NB4 (cell line): Measurements from ENCODE around the gene EXOC4.

ENCODE experiments used
- MYC ChIP-seq: IDR thresholded peaks from 2 replicates; pipeline ENCODE4 v1.6.1; 2011; ENCODE audit warnings: low read depth, low read length
- POLR2A ChIP-seq: IDR thresholded peaks from 2 replicates; pipeline ENCODE4 v1.6.1; 2011; ENCODE audit warnings: mild to moderate bottlenecking; ENCODE audit not compliant: insufficient read length; ENCODE audit errors: extremely low read depth
- TF ChIP-seq, protein P1 (sequence below): IDR thresholded peaks from one replicate; pipeline ENCODE4 v1.5.1; 2012; ENCODE audit warnings: low read depth, low read length
- TF ChIP-seq, protein P2 (sequence below): IDR thresholded peaks from 2 replicates; pipeline ENCODE4 v1.6.1; 2011; ENCODE audit warnings: low read depth, low read length

DNA sequence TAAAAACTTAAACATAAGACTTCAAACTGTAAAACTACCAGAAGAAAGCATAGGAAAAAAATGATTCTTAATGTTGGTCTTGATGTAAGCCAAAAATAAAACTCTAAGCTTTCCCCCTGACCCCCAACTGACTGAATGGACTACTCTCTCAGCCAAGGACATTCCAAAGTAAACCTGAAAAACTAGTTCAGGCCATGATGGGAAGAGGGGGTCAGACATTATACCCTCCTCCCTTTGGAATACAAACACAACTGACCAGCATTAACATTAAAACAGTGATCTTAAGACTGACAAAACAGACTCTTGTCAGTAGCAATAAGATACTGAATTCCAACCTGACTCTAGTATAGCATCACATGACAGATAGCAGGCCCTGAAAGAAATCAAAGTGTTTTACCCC lies 860.8 kb downstream of the EXOC4 start:
- TF ChIP-seq, protein P1, sequence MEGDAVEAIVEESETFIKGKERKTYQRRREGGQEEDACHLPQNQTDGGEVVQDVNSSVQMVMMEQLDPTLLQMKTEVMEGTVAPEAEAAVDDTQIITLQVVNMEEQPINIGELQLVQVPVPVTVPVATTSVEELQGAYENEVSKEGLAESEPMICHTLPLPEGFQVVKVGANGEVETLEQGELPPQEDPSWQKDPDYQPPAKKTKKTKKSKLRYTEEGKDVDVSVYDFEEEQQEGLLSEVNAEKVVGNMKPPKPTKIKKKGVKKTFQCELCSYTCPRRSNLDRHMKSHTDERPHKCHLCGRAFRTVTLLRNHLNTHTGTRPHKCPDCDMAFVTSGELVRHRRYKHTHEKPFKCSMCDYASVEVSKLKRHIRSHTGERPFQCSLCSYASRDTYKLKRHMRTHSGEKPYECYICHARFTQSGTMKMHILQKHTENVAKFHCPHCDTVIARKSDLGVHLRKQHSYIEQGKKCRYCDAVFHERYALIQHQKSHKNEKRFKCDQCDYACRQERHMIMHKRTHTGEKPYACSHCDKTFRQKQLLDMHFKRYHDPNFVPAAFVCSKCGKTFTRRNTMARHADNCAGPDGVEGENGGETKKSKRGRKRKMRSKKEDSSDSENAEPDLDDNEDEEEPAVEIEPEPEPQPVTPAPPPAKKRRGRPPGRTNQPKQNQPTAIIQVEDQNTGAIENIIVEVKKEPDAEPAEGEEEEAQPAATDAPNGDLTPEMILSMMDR = no peak
- TF ChIP-seq MYC (no peak), POLR2A (no peak)
- TF ChIP-seq, protein P2, sequence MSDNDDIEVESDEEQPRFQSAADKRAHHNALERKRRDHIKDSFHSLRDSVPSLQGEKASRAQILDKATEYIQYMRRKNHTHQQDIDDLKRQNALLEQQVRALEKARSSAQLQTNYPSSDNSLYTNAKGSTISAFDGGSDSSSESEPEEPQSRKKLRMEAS = no peak
